Lung (tissue), 12 donors: ENCODE results near the gene RPL7A. TPM values are rescaled to one million over a fixed set of nuclear protein-coding genes. Genes with fewer than 3 reads are reported as not detected.

Experiments used
- ATAC-seq: fragments of 200-7000 bp; cut with Tn5 transposase; one replicate; pipeline ENCODE4 v1.9.1; 2020; ENCODE audit warnings: moderate number of reproducible peaks; ENCODE audit not compliant: insufficient read depth, low FRiP score
- DNase-seq, 3 donors: peaks; one replicate each; pipeline ENCODE4 v3.0.0-alpha.2; 2013 to 2017
- H3K27ac ChIP-seq, 2 donors: one replicate each; pipeline ENCODE4 v1.5.1; 2013; ENCODE audit warnings: mild to moderate bottlenecking in 2 of 2, moderate library complexity in 2 of 2, control low read depth in 1 of 2, inconsistent platforms in 1 of 2, low read depth in 1 of 2, low read length in 1 of 2
- H3K27me3 ChIP-seq, 3 donors: one replicate each; pipeline ENCODE4 v1.5.1; 2013; ENCODE audit warnings: low read length in 2 of 3; ENCODE audit not compliant: control insufficient read depth in 3 of 3, insufficient read depth in 3 of 3
- H3K36me3 ChIP-seq, 4 donors: one replicate each; pipeline ENCODE4 v1.5.1; 2013; ENCODE audit warnings: low read length in 4 of 4, mild to moderate bottlenecking in 1 of 4, moderate library complexity in 1 of 4; ENCODE audit not compliant: control insufficient read depth in 4 of 4, insufficient read depth in 4 of 4
- H3K4me1 ChIP-seq, 5 donors: one replicate each; pipeline ENCODE4 v1.5.1; 2013; ENCODE audit warnings: low read length in 5 of 5, mild to moderate bottlenecking in 2 of 5, moderate library complexity in 1 of 5; ENCODE audit not compliant: control insufficient read depth in 5 of 5, insufficient read depth in 5 of 5
- H3K4me3 ChIP-seq: one replicate; pipeline ENCODE4 v1.5.1; 2013; ENCODE audit warnings: mild to moderate bottlenecking, control low read depth, moderate library complexity
- H3K9ac ChIP-seq, 2 donors: one replicate each; pipeline ENCODE4 v1.5.1; 2013; ENCODE audit warnings: low read length in 2 of 2, control low read depth in 1 of 2; ENCODE audit not compliant: insufficient read depth in 1 of 2
- H3K9me3 ChIP-seq, 4 donors: one replicate each; pipeline ENCODE4 v1.5.1; 2013; ENCODE audit warnings: low read length in 3 of 4, mild to moderate bottlenecking in 1 of 4, moderate library complexity in 1 of 4; ENCODE audit not compliant: control insufficient read depth in 4 of 4, insufficient read depth in 3 of 4
- WGBS, 2 donors: extraction: QIAGEN DNeasy Blood & Tissue Kit; methylation state at CpG; one replicate each; pipeline ENCODE4 v1.1.7; 2013; 5-methylcytosine and 5-hydroxymethylcytosine counted together
- polyA plus RNA-seq, 2 donors: library from polyadenylated mRNA; stranded (reverse); fragments of 200-250 nt; gene quantifications; one replicate each; pipeline ENCODE4 v1.2.1, GENCODE V29; 2013
- total RNA-seq, 2 donors: library from RNA; depleted of rRNA in 1 of 2; stranded (reverse); fragments of >200 nt in 1 of 2; gene quantifications; one replicate each; pipeline ENCODE4 v1.2.1, GENCODE V29; 2014 to 2021
- TF ChIP-seq, protein P1 (sequence below): IDR thresholded peaks from 2 replicates; pipeline ENCODE4 v1.5.1; 2012; ENCODE audit warnings: mild to moderate bottlenecking; ENCODE audit errors: control extremely low read depth, extremely low read depth
- donor health status: control.
- donor health status: control.
- donor health status: Bipolar disorder and iron deficiency.
- donor health status: healthy.
- donor health status: DM: yes; HTN: yes; CAD: no.

The RPL7A gene
- total and polyA plus RNA-seq, 4 donors = 1,412 to 3,573 (median 2,118) TPM

DNA sequence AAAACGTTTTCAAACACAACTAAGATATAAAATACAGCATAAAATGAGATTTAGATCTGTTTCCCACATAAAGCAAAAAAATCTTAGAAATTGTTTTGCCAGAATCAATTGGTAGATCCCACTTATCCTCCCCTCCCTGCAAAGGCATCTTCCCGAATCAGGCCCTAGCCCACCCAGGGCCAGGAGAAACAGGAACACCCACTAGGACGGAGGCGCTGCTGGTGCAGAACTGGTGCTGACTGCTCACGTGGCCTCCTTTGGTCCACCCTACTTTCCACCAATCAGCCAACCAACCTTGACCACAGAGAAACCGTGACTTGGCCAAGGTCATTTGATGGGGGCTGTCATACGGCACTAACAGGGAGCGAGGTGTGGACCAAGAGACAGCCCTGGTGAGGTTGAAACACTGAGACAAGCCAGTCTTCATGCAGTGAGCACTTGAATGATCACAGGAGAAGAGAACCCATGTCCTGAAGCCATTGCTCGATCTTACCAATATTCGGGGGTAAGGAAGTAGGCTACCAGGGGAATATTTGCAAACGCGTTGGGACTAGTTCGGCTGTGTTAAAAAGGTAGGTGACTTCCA lies 13.6 kb downstream of the RPL7A start:
- WGBS, 2 donors = 87 to 88% methylated on average over 13 of the region's 13 CpGs
- Histone ChIP-seq H3K9ac (no peak overlapping the region), H3K36me3 (peaks cover 16 to 60% (median 50%) of the 10 kb centered on the region in 4 donors), H3K4me1 (peaks cover 3 to 30% (median 9%) of the 10 kb centered on the region in 5 donors), H3K27ac (no peak overlapping the region), H3K9me3 (no peaks in the 10 kb centered on the region), H3K4me3 (no peak overlapping the region), H3K27me3 (no peaks in the 10 kb centered on the region)
- ATAC-seq = no peak
- DNase-seq = no peak
- TF ChIP-seq, protein P1, sequence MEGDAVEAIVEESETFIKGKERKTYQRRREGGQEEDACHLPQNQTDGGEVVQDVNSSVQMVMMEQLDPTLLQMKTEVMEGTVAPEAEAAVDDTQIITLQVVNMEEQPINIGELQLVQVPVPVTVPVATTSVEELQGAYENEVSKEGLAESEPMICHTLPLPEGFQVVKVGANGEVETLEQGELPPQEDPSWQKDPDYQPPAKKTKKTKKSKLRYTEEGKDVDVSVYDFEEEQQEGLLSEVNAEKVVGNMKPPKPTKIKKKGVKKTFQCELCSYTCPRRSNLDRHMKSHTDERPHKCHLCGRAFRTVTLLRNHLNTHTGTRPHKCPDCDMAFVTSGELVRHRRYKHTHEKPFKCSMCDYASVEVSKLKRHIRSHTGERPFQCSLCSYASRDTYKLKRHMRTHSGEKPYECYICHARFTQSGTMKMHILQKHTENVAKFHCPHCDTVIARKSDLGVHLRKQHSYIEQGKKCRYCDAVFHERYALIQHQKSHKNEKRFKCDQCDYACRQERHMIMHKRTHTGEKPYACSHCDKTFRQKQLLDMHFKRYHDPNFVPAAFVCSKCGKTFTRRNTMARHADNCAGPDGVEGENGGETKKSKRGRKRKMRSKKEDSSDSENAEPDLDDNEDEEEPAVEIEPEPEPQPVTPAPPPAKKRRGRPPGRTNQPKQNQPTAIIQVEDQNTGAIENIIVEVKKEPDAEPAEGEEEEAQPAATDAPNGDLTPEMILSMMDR = no peak

DNA sequence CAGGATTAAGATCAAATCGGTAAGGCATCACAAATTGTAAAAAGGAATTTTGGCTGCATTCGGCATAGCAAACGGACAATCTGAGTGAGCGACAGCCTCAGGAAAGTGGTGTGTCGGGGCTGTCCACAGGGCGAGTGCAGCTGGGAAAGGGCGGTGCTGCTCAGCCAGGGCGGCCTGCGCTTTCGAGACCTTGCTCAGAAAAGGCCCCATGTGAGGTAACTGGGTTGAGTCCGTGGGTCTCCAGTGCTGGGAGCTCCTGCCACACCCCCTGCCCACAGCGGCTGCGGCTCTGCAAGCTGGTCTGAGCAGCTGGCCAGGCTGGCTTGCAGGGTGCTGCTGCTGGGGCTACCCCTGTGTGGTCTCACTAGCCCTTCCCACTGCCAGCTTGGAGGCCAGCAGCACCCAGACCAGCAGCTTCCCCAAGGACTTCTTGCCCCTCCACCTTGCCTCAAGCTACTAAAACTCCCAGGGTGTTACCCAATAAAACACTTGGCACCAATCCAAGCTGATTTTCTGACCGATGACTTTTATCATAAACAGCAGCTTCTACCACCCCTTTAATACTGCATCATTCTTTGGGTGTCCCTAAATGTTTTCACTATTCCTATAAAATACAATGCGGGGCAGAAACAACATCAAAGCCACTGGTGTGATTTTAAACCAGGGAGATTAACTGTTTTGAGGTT lies 14.5 kb downstream of the RPL7A start:
- H3K4me3 ChIP-seq = no peak overlapping the region
- 91 to 92% methylated on average over 15 of the region's 15 CpGs for WGBS, 2 donors
- no peak for ATAC-seq
- TF ChIP-seq, protein P1 = no peak
- peak overlapping the region in 1 of 2 donors; percentile 11 for H3K9ac ChIP-seq
- no peaks in the 10 kb centered on the region for H3K9me3 ChIP-seq
- H3K36me3 ChIP-seq = peaks cover 16 to 69% (median 56%) of the 10 kb centered on the region in 4 donors
- H3K4me1 ChIP-seq = peaks cover 0 to 27% (median 13%) of the 10 kb centered on the region in 5 donors
- no peaks in the 10 kb centered on the region for H3K27me3 ChIP-seq
- DNase-seq = peak in 2 of 3 donors; percentile 47 to 59
- no peak overlapping the region for H3K27ac ChIP-seq

DNA sequence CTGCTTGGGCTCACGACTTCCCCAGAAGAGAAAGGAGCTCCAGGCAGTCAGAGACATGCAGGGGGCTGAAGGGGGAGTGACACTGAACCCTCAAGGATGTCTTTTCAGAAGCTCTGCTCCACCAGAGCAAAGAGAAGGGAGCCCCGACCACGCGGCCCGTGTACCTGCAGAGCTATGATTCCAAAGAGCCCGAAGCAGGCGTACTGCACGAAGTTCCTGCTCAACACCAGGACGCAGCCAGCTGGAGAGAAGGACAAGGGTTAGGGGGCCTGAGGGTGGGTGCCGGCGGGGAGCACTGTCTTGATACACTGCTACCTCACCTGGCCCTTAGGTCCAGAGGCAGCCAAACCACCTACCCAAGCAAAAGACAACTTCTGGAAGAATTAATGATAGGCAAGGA lies 18.4 kb downstream of the RPL7A start:
- Histone ChIP-seq H3K4me1 (peaks cover 0 to 27% (median 20%) of the 10 kb centered on the region in 5 donors), H3K9me3 (no peaks in the 10 kb centered on the region), H3K4me3 (no peak overlapping the region), H3K9ac (no peak overlapping the region), H3K27me3 (no peaks in the 10 kb centered on the region), H3K36me3 (peaks cover 12 to 61% (median 45%) of the 10 kb centered on the region in 4 donors), H3K27ac (no peak overlapping the region)
- ATAC-seq = no peak
- TF ChIP-seq, protein P1 = no peak
- no peak for DNase-seq
- WGBS, 2 donors = 93 to 95% methylated on average over 11 of the region's 11 CpGs
